PC-3 (cell line): ENCODE measurements around the gene GLB1L2.

ENCODE experiments used
- CTCF ChIP-seq: fragments of 300-600 bp; sonication (generic); conservative IDR thresholded peaks from 2 replicates; pipeline ENCODE4 v1.5.1; 2017; ENCODE audit warnings: antibody characterized with exemption, low read depth, mild to moderate bottlenecking, low read length
- EZH2 ChIP-seq: fragments of 300-600 bp; sonication (generic); IDR thresholded peaks from one replicate; pipeline ENCODE4 v1.6.1; 2017; ENCODE audit warnings: antibody characterized with exemption, mild to moderate bottlenecking, low read length; ENCODE audit not compliant: unreplicated experiment
- EZH2phosphoT487 ChIP-seq: fragments of 300-600 bp; sonication (generic); IDR thresholded peaks from 2 replicates; pipeline ENCODE4 v1.6.1; 2018; ENCODE audit warnings: mild to moderate bottlenecking, antibody characterized with exemption, low read length, borderline replicate concordance

- TF ChIP-seq CTCF (no peak), EZH2 (no peak), EZH2phosphoT487 (no peak)
These were observed 14.6 kb downstream of the GLB1L2 start for GRCh38 chr11:134346101-134346975.
